ENCODE measurements around the gene CCNI2.

DNA sequence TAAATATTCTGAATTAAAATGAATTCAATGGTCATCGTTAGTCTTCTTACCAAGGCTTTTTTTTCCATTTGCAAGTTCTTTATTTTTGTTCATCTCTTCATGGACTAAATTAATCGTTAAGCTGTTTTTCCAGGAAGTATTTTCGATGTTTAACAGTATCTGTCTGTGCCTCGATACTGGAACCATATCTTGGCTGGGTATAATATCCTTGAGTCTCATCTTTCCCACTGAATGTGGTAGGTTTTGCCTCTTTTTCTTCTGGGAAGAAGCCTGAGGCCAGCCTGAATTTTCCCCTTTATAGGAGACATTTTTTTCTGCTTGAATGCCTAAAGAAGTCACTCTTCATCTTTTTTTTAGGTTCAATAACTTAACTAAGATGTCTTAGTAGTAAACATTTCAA is 33.8 kb downstream of the CCNI2 start:
- TF ChIP-seq, protein P1, sequence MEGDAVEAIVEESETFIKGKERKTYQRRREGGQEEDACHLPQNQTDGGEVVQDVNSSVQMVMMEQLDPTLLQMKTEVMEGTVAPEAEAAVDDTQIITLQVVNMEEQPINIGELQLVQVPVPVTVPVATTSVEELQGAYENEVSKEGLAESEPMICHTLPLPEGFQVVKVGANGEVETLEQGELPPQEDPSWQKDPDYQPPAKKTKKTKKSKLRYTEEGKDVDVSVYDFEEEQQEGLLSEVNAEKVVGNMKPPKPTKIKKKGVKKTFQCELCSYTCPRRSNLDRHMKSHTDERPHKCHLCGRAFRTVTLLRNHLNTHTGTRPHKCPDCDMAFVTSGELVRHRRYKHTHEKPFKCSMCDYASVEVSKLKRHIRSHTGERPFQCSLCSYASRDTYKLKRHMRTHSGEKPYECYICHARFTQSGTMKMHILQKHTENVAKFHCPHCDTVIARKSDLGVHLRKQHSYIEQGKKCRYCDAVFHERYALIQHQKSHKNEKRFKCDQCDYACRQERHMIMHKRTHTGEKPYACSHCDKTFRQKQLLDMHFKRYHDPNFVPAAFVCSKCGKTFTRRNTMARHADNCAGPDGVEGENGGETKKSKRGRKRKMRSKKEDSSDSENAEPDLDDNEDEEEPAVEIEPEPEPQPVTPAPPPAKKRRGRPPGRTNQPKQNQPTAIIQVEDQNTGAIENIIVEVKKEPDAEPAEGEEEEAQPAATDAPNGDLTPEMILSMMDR (conservative IDR thresholded peaks at IDR 0.05 in 1 of 2, IDR thresholded peaks at IDR 0.05 in 1 of 2; ENCODE audit: low read depth in 1 of 2, low read length in 2 of 2), result no peak
- TF ChIP-seq EZH2 (IDR thresholded peaks at IDR 0.05; ENCODE audit: low read length, missing control alignments), result no peak
